ENCODE measurements around the gene HS3ST2. TPM values are rescaled to one million over a fixed set of nuclear protein-coding genes. Genes with fewer than 3 reads are reported as not detected.
"Not testable (repeated sequence)": the region's sequence is repeated elsewhere in the genome, so short reads cannot be mapped to it uniquely, and the experiment has no call there.

HS3ST2 gene
- total and polyA plus RNA-seq, 2 experiments from 2014 or later = 1.4 to 3.2 TPM

- H3K4me3 ChIP-seq = no peak overlapping the region
- H3K27ac ChIP-seq (ENCODE audit: low read depth) = no peak overlapping the region
- no peak for TF ChIP-seq EZH2phosphoT487 (IDR thresholded peaks at IDR 0.05; ENCODE audit: unreplicated experiment)
- no peak for TF ChIP-seq ZNF114 (CRISPR knock-in tag; IDR thresholded peaks at IDR 0.05)
- 0 out of 2 replicates have a peak, but pooled peaks have one; percentile 33 for TF ChIP-seq CREB1 (CRISPR knock-in tag; IDR thresholded peaks at IDR 0.05; ENCODE audit: low read depth)
- TF ChIP-seq, protein P1, sequence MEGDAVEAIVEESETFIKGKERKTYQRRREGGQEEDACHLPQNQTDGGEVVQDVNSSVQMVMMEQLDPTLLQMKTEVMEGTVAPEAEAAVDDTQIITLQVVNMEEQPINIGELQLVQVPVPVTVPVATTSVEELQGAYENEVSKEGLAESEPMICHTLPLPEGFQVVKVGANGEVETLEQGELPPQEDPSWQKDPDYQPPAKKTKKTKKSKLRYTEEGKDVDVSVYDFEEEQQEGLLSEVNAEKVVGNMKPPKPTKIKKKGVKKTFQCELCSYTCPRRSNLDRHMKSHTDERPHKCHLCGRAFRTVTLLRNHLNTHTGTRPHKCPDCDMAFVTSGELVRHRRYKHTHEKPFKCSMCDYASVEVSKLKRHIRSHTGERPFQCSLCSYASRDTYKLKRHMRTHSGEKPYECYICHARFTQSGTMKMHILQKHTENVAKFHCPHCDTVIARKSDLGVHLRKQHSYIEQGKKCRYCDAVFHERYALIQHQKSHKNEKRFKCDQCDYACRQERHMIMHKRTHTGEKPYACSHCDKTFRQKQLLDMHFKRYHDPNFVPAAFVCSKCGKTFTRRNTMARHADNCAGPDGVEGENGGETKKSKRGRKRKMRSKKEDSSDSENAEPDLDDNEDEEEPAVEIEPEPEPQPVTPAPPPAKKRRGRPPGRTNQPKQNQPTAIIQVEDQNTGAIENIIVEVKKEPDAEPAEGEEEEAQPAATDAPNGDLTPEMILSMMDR (conservative IDR thresholded peaks at IDR 0.05; ENCODE audit: low read depth in 2 of 2) = peak; percentile 99
- Mint-ChIP-seq H3K36me3 (ENCODE audit: low read depth) (no peaks in the 10 kb centered on the region), H3K9me3 (no peaks in the 10 kb centered on the region), H3K27ac (no peak overlapping the region), H3K4me3 (no peak overlapping the region), H3K27me3 (ENCODE audit: insufficient read depth, low read depth, poor library complexity) (peaks cover 3% of the 10 kb centered on the region), H3K4me1 (no peaks in the 10 kb centered on the region; the same call in 2 of the 3 replicates)
- H3K36me3 ChIP-seq (ENCODE audit: insufficient read depth) = no peaks in the 10 kb centered on the region
- 0 out of 2 replicates have a peak overlapping the region, but pooled peaks have one; percentile 35 for H3K4me2 ChIP-seq
- H3K4me1 ChIP-seq (ENCODE audit: insufficient read depth) = no peaks in the 10 kb centered on the region
- ATAC-seq (peak; percentile 96), DNase-seq (ENCODE audit: low spot score) (peak; percentile 96)
- peak overlapping the region; percentile 48; the same call in 1 of the 2 replicates for H2AFZ ChIP-seq
- no peaks in the 10 kb centered on the region for H4K20me1 ChIP-seq (replicated peaks; ENCODE audit: insufficient read depth)
- no peaks in the 10 kb centered on the region for H3K9me2 ChIP-seq (ENCODE audit: insufficient read depth)
- no peaks in the 10 kb centered on the region for H3K79me2 ChIP-seq (replicated peaks; ENCODE audit: insufficient read depth)
- H3F3A ChIP-seq (replicated peaks; ENCODE audit: low read depth) = no peaks in the 10 kb centered on the region
- H3K27me3 ChIP-seq (ENCODE audit: insufficient read depth) = no peaks in the 10 kb centered on the region
Measured at GRCh38 chr16:22898874-22899348, 84.9 kb downstream of the HS3ST2 start.

DNA sequence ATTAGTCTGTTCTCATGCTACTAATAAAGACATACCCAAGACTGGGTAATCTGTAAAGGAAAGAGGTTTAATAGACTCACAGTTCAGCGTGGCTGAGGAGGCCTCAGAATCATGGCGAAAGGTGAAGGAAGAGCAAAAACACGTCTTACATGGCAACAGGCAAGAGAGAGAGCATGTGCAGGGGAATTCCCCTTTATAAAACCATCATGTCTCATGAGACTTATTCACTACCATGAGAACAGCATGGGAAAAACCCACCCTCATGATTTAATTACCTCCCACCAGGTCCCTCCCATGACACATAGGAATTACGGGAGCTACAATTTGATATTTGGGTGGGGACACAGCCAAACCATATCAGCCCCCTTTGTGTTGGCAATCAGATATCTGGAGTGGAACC, 85.6 kb downstream of the HS3ST2 start:
- not testable (repeated sequence) for H3K4me2 ChIP-seq; H3K36me3 Mint-ChIP-seq (ENCODE audit: low read depth)

GRCh38 chr16:22900863-22901262, 86.9 kb downstream of the HS3ST2 start:
- Mint-ChIP-seq H3K36me3 (ENCODE audit: low read depth) (no peaks in the 10 kb centered on the region), H3K27me3 (ENCODE audit: insufficient read depth, low read depth, poor library complexity) (no peaks in the 10 kb centered on the region), H3K27ac (no peak overlapping the region), H3K4me3 (no peak overlapping the region), H3K4me1 (no peaks in the 10 kb centered on the region; the same call in 2 of the 3 replicates), H3K9me3 (no peaks in the 10 kb centered on the region)
- Histone ChIP-seq H3K9me2 (ENCODE audit: insufficient read depth) (no peaks in the 10 kb centered on the region), H3F3A (replicated peaks; ENCODE audit: low read depth) (no peaks in the 10 kb centered on the region), H3K4me2 (no peak overlapping the region), H3K79me2 (replicated peaks; ENCODE audit: insufficient read depth) (no peaks in the 10 kb centered on the region), H3K36me3 (ENCODE audit: insufficient read depth) (no peaks in the 10 kb centered on the region), H3K27ac (ENCODE audit: low read depth) (no peak overlapping the region), H3K27me3 (ENCODE audit: insufficient read depth) (no peaks in the 10 kb centered on the region), H2AFZ (no peak overlapping the region), H3K4me1 (ENCODE audit: insufficient read depth) (no peaks in the 10 kb centered on the region), H4K20me1 (replicated peaks; ENCODE audit: insufficient read depth) (no peaks in the 10 kb centered on the region), H3K4me3 (no peak overlapping the region)
- DNase-seq (ENCODE audit: low spot score) (no peak), ATAC-seq (no peak)
- no peak for TF ChIP-seq EZH2phosphoT487 (IDR thresholded peaks at IDR 0.05; ENCODE audit: unreplicated experiment)
- no peak for TF ChIP-seq CREB1 (CRISPR knock-in tag; IDR thresholded peaks at IDR 0.05; ENCODE audit: low read depth)
- no peak for TF ChIP-seq EZH2 (IDR thresholded peaks at IDR 0.05; ENCODE audit: low read depth, unreplicated experiment)
- TF ChIP-seq, protein P1 (conservative IDR thresholded peaks at IDR 0.05; ENCODE audit: low read depth in 2 of 2) = no peak
- TF ChIP-seq, protein P2, sequence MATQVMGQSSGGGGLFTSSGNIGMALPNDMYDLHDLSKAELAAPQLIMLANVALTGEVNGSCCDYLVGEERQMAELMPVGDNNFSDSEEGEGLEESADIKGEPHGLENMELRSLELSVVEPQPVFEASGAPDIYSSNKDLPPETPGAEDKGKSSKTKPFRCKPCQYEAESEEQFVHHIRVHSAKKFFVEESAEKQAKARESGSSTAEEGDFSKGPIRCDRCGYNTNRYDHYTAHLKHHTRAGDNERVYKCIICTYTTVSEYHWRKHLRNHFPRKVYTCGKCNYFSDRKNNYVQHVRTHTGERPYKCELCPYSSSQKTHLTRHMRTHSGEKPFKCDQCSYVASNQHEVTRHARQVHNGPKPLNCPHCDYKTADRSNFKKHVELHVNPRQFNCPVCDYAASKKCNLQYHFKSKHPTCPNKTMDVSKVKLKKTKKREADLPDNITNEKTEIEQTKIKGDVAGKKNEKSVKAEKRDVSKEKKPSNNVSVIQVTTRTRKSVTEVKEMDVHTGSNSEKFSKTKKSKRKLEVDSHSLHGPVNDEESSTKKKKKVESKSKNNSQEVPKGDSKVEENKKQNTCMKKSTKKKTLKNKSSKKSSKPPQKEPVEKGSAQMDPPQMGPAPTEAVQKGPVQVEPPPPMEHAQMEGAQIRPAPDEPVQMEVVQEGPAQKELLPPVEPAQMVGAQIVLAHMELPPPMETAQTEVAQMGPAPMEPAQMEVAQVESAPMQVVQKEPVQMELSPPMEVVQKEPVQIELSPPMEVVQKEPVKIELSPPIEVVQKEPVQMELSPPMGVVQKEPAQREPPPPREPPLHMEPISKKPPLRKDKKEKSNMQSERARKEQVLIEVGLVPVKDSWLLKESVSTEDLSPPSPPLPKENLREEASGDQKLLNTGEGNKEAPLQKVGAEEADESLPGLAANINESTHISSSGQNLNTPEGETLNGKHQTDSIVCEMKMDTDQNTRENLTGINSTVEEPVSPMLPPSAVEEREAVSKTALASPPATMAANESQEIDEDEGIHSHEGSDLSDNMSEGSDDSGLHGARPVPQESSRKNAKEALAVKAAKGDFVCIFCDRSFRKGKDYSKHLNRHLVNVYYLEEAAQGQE (IDR thresholded peaks at IDR 0.05; ENCODE audit: unreplicated experiment) = no peak
- TF ChIP-seq JUNB (IDR thresholded peaks at IDR 0.05; ENCODE audit: unreplicated experiment) = no peak
- TF ChIP-seq NANOG (IDR thresholded peaks at IDR 0.05; ENCODE audit: borderline replicate concordance) = no peak
- TF ChIP-seq, protein P3, sequence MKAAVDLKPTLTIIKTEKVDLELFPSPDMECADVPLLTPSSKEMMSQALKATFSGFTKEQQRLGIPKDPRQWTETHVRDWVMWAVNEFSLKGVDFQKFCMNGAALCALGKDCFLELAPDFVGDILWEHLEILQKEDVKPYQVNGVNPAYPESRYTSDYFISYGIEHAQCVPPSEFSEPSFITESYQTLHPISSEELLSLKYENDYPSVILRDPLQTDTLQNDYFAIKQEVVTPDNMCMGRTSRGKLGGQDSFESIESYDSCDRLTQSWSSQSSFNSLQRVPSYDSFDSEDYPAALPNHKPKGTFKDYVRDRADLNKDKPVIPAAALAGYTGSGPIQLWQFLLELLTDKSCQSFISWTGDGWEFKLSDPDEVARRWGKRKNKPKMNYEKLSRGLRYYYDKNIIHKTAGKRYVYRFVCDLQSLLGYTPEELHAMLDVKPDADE (IDR thresholded peaks at IDR 0.05) = no peak

More for the DNA sequence above, 85.6 kb downstream of the HS3ST2 start:
- H4K20me1 ChIP-seq (replicated peaks; ENCODE audit: insufficient read depth); ATAC-seq; H3K4me1 Mint-ChIP-seq; H3K27ac ChIP-seq (ENCODE audit: low read depth); H3K27ac Mint-ChIP-seq; H3K4me3 Mint-ChIP-seq; H3K27me3 Mint-ChIP-seq (ENCODE audit: insufficient read depth, low read depth, poor library complexity); H3F3A ChIP-seq (replicated peaks; ENCODE audit: low read depth); H3K9me3 Mint-ChIP-seq; H3K36me3 ChIP-seq (ENCODE audit: insufficient read depth); H3K4me1 ChIP-seq (ENCODE audit: insufficient read depth); H3K9me2 ChIP-seq (ENCODE audit: insufficient read depth); DNase-seq (ENCODE audit: low spot score); H3K79me2 ChIP-seq (replicated peaks; ENCODE audit: insufficient read depth); H3K27me3 ChIP-seq (ENCODE audit: insufficient read depth); H2AFZ ChIP-seq; H3K4me3 ChIP-seq: not testable (repeated sequence)

Data from GM23338 (cell line).